OCI-LY7 (cell line): ENCODE data around the gene EPHB3. TPM values are rescaled to one million over a fixed set of nuclear protein-coding genes. Genes with fewer than 3 reads are reported as not detected.
"Not testable (repeated sequence)": the region's sequence is repeated elsewhere in the genome, so short reads cannot be mapped to it uniquely, and the experiment has no call there.

Source experiments
- BruUV-seq: library from RNA; stranded (reverse); fragments of 400-500 nt; replicated peaks from 2 replicates; lab custom pipeline; 2021; lab: Mats Ljungman, UMichigan
- CTCF ChIA-PET: fragments of 300-600 bp; sonication (Branson Sonifier 250); formaldehyde crosslinking; loops from one replicate; lab custom pipeline; 2022; ENCODE audit warnings: antibody characterized with exemption; ENCODE audit not compliant: unreplicated experiment; lab: Charles Lee
- POLR2A ChIA-PET: fragments of 300-600 bp; sonication (Branson Sonifier 250); formaldehyde crosslinking; loops from one replicate; lab custom pipeline; 2022; ENCODE audit warnings: antibody characterized with exemption; lab: Charles Lee
- DNase-seq: peaks from one replicate; pipeline ENCODE4 v3.0.0-alpha.2; 2015; ENCODE audit warnings: low spot score
- H2AFZ ChIP-seq: fragments of 200-600 bp; sonication (generic), shearing (Covaris generic); 2 replicates; pipeline ENCODE4 v1.6.1; 2014; ENCODE audit warnings: mild to moderate bottlenecking, antibody characterized with exemption, low read length, moderate library complexity
- H3K27ac ChIP-seq: fragments of 200-600 bp; sonication (generic); 2 replicates; pipeline ENCODE4 v1.5.1; 2014; ENCODE audit warnings: mixed run types, low read depth, mild to moderate bottlenecking, moderate library complexity, low read length, inconsistent platforms; ENCODE audit not compliant: poor library complexity, severe bottlenecking
- H3K36me3 ChIP-seq: fragments of 200-600 bp; sonication (generic); 2 replicates; pipeline ENCODE4 v1.6.1; 2014; ENCODE audit warnings: mild to moderate bottlenecking, antibody characterized with exemption, low read length, moderate library complexity, mixed read lengths; ENCODE audit not compliant: insufficient read depth
- H3K4me1 ChIP-seq: fragments of 200-600 bp; sonication (generic); 2 replicates; pipeline ENCODE4 v1.5.1; 2014; ENCODE audit warnings: mild to moderate bottlenecking, low read length; ENCODE audit not compliant: insufficient read depth, poor library complexity, severe bottlenecking
- H3K4me2 ChIP-seq: fragments of 200-600 bp; sonication (generic); 2 replicates; pipeline ENCODE4 v1.6.1; 2014; ENCODE audit warnings: mild to moderate bottlenecking, low read length
- H3K4me3 ChIP-seq: fragments of 200-600 bp; sonication (generic); 2 replicates; pipeline ENCODE4 v1.5.1; 2014; ENCODE audit warnings: mild to moderate bottlenecking, low read depth, low read length; ENCODE audit not compliant: poor library complexity, severe bottlenecking
- H3K79me2 ChIP-seq: fragments of 200-600 bp; sonication (generic); 2 replicates; pipeline ENCODE4 v1.6.1; 2016; ENCODE audit warnings: low read depth, mild to moderate bottlenecking, low read length, moderate library complexity, mixed read lengths; ENCODE audit not compliant: insufficient read depth
- H3K9me2 ChIP-seq: fragments of 200-600 bp; sonication (generic); 2 replicates; pipeline ENCODE4 v1.6.1; 2016; ENCODE audit warnings: mild to moderate bottlenecking, low read length, mixed read lengths; ENCODE audit not compliant: insufficient read depth
- H3K9me3 ChIP-seq: fragments of 200-600 bp; sonication (generic); 2 replicates; pipeline ENCODE4 v1.6.1; 2014; ENCODE audit warnings: mild to moderate bottlenecking, mixed run types, low read length, mixed read lengths
- H4K20me1 ChIP-seq: fragments of 200-600 bp; sonication (generic); 2 replicates; pipeline ENCODE4 v1.6.1; 2014; ENCODE audit warnings: mild to moderate bottlenecking, antibody characterized with exemption, low read length, moderate library complexity, mixed read lengths; ENCODE audit not compliant: insufficient read depth
- CTCF ChIP-seq: fragments of 200-600 bp; sonication (generic); conservative IDR thresholded peaks from 2 replicates; pipeline ENCODE4 v1.5.1; 2014; ENCODE audit warnings: mild to moderate bottlenecking, antibody characterized with exemption, low read length, moderate library complexity, mixed read lengths
- EZH2phosphoT487 ChIP-seq: fragments of 200-600 bp; sonication (generic); IDR thresholded peaks from 2 replicates; pipeline ENCODE4 v1.6.1; 2018; ENCODE audit warnings: low read depth, borderline replicate concordance, mild to moderate bottlenecking, mixed run types, antibody characterized with exemption, low read length, moderate library complexity, mixed read lengths
- intact Hi-C: fragments of 100-400 bp; cut with micrococcal nuclease; formaldehyde crosslinking; loops from one replicate; pipeline ENCODE4 v1.10.0; 2022; ENCODE audit not compliant: unreplicated experiment
- total RNA-seq, 2 experiments: library from RNA; depleted of rRNA in 1 of 2; stranded (reverse); fragments of >200 nt in 1 of 2; shearing (Covaris generic) in 1 of 2; gene quantifications; 2 replicates each; pipeline ENCODE4 v1.2.3, GENCODE V29; 2014 to 2022

The EPHB3 gene
- total RNA-seq, 2 experiments from 2014 or later = not detected

- no peak for TF ChIP-seq CTCF
- no peak for TF ChIP-seq EZH2phosphoT487
- Histone ChIP-seq H2AFZ (no peak overlapping the region), H3K9me3 (no peaks in the 10 kb centered on the region), H3K4me1 (no peaks in the 10 kb centered on the region), H3K27ac (no peak overlapping the region), H3K4me3 (no peak overlapping the region), H3K36me3 (no peaks in the 10 kb centered on the region), H4K20me1 (no peaks in the 10 kb centered on the region), H3K79me2 (no peaks in the 10 kb centered on the region), H3K9me2 (no peaks in the 10 kb centered on the region), H3K4me2 (no peak overlapping the region)
- intact Hi-C loops = no loop called here
- ChIA-PET CTCF (no interaction called here), POLR2A (no interaction called here)
- no peak for DNase-seq
- BruUV-seq = no TSS peak
These were observed 53.8 kb downstream of the EPHB3 start for GRCh38 chr3:184615396-184615795.

GRCh38 chr3:184616436-184616835 is 54.9 kb downstream of the EPHB3 start:
- H3K9me2 ChIP-seq = no peaks in the 10 kb centered on the region
- no peak overlapping the region for H3K4me3 ChIP-seq
- no peak for DNase-seq
- H4K20me1 ChIP-seq = no peaks in the 10 kb centered on the region
- H3K9me3 ChIP-seq = no peaks in the 10 kb centered on the region
- H3K4me1 ChIP-seq = no peaks in the 10 kb centered on the region
- no peak overlapping the region for H3K27ac ChIP-seq
- no peak for TF ChIP-seq EZH2phosphoT487
- ChIA-PET POLR2A (no interaction called here), CTCF (no interaction called here)
- H3K36me3 ChIP-seq = no peaks in the 10 kb centered on the region
- H2AFZ ChIP-seq = no peak overlapping the region
- intact Hi-C loops = no loop called here
- no peak overlapping the region for H3K4me2 ChIP-seq
- no peaks in the 10 kb centered on the region for H3K79me2 ChIP-seq
- BruUV-seq = no TSS peak

GRCh38 chr3:184617306-184617705 is 55.7 kb downstream of the EPHB3 start:
- H2AFZ ChIP-seq, H3K9me2 ChIP-seq, H3K36me3 ChIP-seq, intact Hi-C loops, H3K4me3 ChIP-seq, BruUV-seq, H3K27ac ChIP-seq, POLR2A ChIA-PET, H3K9me3 ChIP-seq, DNase-seq, CTCF ChIA-PET, H4K20me1 ChIP-seq, H3K4me2 ChIP-seq, H3K4me1 ChIP-seq, H3K79me2 ChIP-seq: not testable (repeated sequence)

GRCh38 chr3:184618811-184619210 is 57.2 kb downstream of the EPHB3 start:
- Histone ChIP-seq H3K79me2 (no peaks in the 10 kb centered on the region), H3K4me3 (no peak overlapping the region), H3K36me3 (no peaks in the 10 kb centered on the region), H3K9me2 (no peaks in the 10 kb centered on the region), H4K20me1 (no peaks in the 10 kb centered on the region), H3K27ac (no peak overlapping the region), H2AFZ (no peak overlapping the region), H3K4me2 (no peak overlapping the region), H3K4me1 (no peaks in the 10 kb centered on the region), H3K9me3 (no peaks in the 10 kb centered on the region)
- intact Hi-C loops = no loop called here
- ChIA-PET POLR2A (interaction anchor here (0.6 kb wide), 1 partner anchor 241 kb away, joined by 3 read pairs; no protein-coding TSS in a partner anchor), CTCF (no interaction called here)
- BruUV-seq = no TSS peak
- DNase-seq = no peak
- TF ChIP-seq CTCF = no peak
